Esophagus muscularis mucosa (tissue), 3 donors: ENCODE measurements around the gene MEIOSIN.
"Not testable (repeated sequence)": the region's sequence is repeated elsewhere in the genome, so short reads cannot be mapped to it uniquely, and the experiment has no call there.

Experiments
- POLR2A ChIP-seq: fragments of 450-650 bp; IDR thresholded peaks from one replicate; pipeline ENCODE4 v1.6.1; 2017; ENCODE audit warnings: antibody characterized with exemption, moderate library complexity, mild to moderate bottlenecking, low read depth
- TF ChIP-seq, protein P1 (sequence below), 3 experiments: fragments of 200-600 bp in 2 of 3; fragments of 450-650 bp in 1 of 3; sonication (generic) in 2 of 3; IDR thresholded peaks; one replicate each; pipeline ENCODE4 v1.5.1; 2017 to 2019; ENCODE audit warnings: antibody characterized with exemption in 3 of 3, mild to moderate bottlenecking in 2 of 3, moderate library complexity in 1 of 3

DNA sequence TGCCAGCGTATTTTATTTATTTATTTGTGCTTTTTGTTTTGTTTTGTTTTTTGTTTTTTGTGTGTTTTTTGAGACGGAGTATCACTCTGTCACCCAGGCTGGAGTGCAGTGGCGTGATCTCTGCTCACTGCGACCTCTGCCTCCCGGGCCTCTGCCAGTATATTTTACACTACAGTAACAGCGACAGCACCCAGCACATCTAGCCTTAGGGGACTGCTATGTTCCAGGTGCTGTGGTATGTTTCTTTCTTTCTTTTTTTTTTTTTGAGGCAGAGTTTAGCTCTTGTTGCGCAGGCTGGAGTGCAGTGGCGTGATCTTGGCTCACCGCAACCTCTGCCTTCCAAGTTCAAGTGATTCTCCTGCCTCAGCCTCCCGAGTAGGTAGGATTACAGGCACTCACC lies 18.2 kb downstream of the MEIOSIN start:
- TF ChIP-seq, protein P1, sequence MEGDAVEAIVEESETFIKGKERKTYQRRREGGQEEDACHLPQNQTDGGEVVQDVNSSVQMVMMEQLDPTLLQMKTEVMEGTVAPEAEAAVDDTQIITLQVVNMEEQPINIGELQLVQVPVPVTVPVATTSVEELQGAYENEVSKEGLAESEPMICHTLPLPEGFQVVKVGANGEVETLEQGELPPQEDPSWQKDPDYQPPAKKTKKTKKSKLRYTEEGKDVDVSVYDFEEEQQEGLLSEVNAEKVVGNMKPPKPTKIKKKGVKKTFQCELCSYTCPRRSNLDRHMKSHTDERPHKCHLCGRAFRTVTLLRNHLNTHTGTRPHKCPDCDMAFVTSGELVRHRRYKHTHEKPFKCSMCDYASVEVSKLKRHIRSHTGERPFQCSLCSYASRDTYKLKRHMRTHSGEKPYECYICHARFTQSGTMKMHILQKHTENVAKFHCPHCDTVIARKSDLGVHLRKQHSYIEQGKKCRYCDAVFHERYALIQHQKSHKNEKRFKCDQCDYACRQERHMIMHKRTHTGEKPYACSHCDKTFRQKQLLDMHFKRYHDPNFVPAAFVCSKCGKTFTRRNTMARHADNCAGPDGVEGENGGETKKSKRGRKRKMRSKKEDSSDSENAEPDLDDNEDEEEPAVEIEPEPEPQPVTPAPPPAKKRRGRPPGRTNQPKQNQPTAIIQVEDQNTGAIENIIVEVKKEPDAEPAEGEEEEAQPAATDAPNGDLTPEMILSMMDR (IDR thresholded peaks at IDR 0.05), result not testable (repeated sequence)
- not testable (repeated sequence) for TF ChIP-seq POLR2A
